ENCODE data around the gene YWHAQ.

- TF ChIP-seq NPAS2 (CRISPR knock-in tag; IDR thresholded peaks at IDR 0.05; ENCODE audit: borderline replicate concordance) (no peak), ELK1 (IDR thresholded peaks at IDR 0.05; ENCODE audit: low read depth, low read length) (no peak), EP300 (IDR thresholded peaks at IDR 0.05) (no peak), CTCF (IDR thresholded peaks at IDR 0.05) (no peak), KDM1A (IDR thresholded peaks at IDR 0.05; ENCODE audit: low read depth) (no peak), ZC3H11A (IDR thresholded peaks at IDR 0.05) (no peak), SREBF2 (IDR thresholded peaks at IDR 0.05) (no peak), FOSL2 (IDR thresholded peaks at IDR 0.05) (no peak), FOSL2 (CRISPR knock-in tag; IDR thresholded peaks at IDR 0.05) (no peak), POLR2A (IDR thresholded peaks at IDR 0.05; ENCODE audit: low read length) (no peak), MAX (IDR thresholded peaks at IDR 0.05) (no peak), TP53 (CRISPR knock-in tag; IDR thresholded peaks at IDR 0.05) (no peak), RCOR1 (IDR thresholded peaks at IDR 0.05; ENCODE audit: low read depth, low read length) (no peak)
Measured at GRCh38 chr2:9664365-9664764, 33.6 kb upstream of the YWHAQ start.
